Measurements from ENCODE around the gene ADGRE1. TPM values are rescaled to one million over a fixed set of nuclear protein-coding genes. Genes with fewer than 3 reads are reported as not detected.

The ADGRE1 gene
- total and polyA plus RNA-seq, 2 of the 4 experiments (the other 2 are of a cell fraction) = not detected

DNA sequence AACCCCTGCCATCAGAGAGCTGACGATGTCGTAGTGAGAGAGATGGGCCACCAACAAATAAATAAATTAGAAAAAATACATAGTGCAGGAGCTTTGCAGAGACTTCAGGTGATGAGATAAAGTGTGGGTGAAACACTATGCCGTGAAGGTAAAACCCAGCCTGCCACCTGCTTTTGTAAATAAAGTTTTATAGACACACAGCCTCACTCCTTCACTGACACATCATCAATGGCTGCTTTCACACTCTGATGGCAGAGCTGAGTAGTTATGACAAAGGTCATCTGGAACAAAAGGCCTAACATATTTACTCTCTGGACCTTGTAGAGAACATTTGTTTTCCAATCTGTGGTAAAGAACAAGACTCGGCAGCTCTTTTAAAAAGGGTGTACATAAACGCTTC is 88.8 kb downstream of the ADGRE1 start:
- no peak overlapping the region for H3K56ac ChIP-seq (ENCODE audit: extremely low read depth, insufficient read depth, low read length)
- CTCF ChIA-PET = no interaction called here
- WGBS, 2 experiments (ENCODE audit: extremely low coverage in 2 of 2, insufficient read length in 1 of 2) = no CpG with 5 or more reads among the region's 5 CpGs
- no peak overlapping the region for H2AK9ac ChIP-seq (replicated peaks; ENCODE audit: low read depth, low read length, poor library complexity)
- H3K9me1 ChIP-seq (ENCODE audit: insufficient read depth, low read length) = no peaks in the 10 kb centered on the region
- H2BK15ac ChIP-seq (ENCODE audit: low read depth, low read length) = no peak overlapping the region
- no peak overlapping the region for H2BK5ac ChIP-seq (ENCODE audit: low read depth, low read length, poor library complexity, severe bottlenecking)
- no peak for TF ChIP-seq FOS (IDR thresholded peaks at IDR 0.05; ENCODE audit: low read depth, low read length)
- TF ChIP-seq, protein P1, sequence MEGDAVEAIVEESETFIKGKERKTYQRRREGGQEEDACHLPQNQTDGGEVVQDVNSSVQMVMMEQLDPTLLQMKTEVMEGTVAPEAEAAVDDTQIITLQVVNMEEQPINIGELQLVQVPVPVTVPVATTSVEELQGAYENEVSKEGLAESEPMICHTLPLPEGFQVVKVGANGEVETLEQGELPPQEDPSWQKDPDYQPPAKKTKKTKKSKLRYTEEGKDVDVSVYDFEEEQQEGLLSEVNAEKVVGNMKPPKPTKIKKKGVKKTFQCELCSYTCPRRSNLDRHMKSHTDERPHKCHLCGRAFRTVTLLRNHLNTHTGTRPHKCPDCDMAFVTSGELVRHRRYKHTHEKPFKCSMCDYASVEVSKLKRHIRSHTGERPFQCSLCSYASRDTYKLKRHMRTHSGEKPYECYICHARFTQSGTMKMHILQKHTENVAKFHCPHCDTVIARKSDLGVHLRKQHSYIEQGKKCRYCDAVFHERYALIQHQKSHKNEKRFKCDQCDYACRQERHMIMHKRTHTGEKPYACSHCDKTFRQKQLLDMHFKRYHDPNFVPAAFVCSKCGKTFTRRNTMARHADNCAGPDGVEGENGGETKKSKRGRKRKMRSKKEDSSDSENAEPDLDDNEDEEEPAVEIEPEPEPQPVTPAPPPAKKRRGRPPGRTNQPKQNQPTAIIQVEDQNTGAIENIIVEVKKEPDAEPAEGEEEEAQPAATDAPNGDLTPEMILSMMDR (conservative IDR thresholded peaks at IDR 0.05; ENCODE audit: low read depth, low read length) = no peak
- no peak for TF ChIP-seq MXI1 (IDR thresholded peaks at IDR 0.05; ENCODE audit: borderline replicate concordance, low read depth, low read length)
- no peak for TF ChIP-seq MAZ (IDR thresholded peaks at IDR 0.05; ENCODE audit: borderline replicate concordance, low read depth, low read length)
- no peak for TF ChIP-seq RCOR1 (IDR thresholded peaks at IDR 0.05; ENCODE audit: insufficient replicate concordance, low read length)
- no peak for TF ChIP-seq RFX5 (IDR thresholded peaks at IDR 0.05; ENCODE audit: low read depth, low read length)
- TF ChIP-seq MAFK (IDR thresholded peaks at IDR 0.05; ENCODE audit: low read depth, low read length) = no peak
- no peak for TF ChIP-seq CHD1 (IDR thresholded peaks at IDR 0.05; ENCODE audit: low read depth, low read length)
- TF ChIP-seq CEBPB (IDR thresholded peaks at IDR 0.05; ENCODE audit: low read depth, low read length) = no peak
- no peak for TF ChIP-seq BHLHE40 (IDR thresholded peaks at IDR 0.05; ENCODE audit: low read depth, low read length)
- TF ChIP-seq, protein P2, sequence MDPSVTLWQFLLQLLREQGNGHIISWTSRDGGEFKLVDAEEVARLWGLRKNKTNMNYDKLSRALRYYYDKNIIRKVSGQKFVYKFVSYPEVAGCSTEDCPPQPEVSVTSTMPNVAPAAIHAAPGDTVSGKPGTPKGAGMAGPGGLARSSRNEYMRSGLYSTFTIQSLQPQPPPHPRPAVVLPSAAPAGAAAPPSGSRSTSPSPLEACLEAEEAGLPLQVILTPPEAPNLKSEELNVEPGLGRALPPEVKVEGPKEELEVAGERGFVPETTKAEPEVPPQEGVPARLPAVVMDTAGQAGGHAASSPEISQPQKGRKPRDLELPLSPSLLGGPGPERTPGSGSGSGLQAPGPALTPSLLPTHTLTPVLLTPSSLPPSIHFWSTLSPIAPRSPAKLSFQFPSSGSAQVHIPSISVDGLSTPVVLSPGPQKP (IDR thresholded peaks at IDR 0.05; ENCODE audit: borderline replicate concordance, low read depth, low read length) = no peak
- TF ChIP-seq POLR2A (IDR thresholded peaks at IDR 0.05; ENCODE audit: low read depth, low read length) = no peak
- TF ChIP-seq, protein P3, sequence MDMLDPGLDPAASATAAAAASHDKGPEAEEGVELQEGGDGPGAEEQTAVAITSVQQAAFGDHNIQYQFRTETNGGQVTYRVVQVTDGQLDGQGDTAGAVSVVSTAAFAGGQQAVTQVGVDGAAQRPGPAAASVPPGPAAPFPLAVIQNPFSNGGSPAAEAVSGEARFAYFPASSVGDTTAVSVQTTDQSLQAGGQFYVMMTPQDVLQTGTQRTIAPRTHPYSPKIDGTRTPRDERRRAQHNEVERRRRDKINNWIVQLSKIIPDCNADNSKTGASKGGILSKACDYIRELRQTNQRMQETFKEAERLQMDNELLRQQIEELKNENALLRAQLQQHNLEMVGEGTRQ (IDR thresholded peaks at IDR 0.05; ENCODE audit: low read depth, low read length) = no peak
- no peak for TF ChIP-seq NFE2L2 (IDR thresholded peaks at IDR 0.05; ENCODE audit: low read depth, low read length)
- no peak for TF ChIP-seq SMC3 (IDR thresholded peaks at IDR 0.05; ENCODE audit: low read depth, low read length)
- TF ChIP-seq RAD21 (IDR thresholded peaks at IDR 0.05; ENCODE audit: low read length) = no peak
- dilution Hi-C loops (cut with HindIII; ENCODE audit: low sequenced_read_pairs, unreplicated experiment) = no loop called here
- H2BK20ac ChIP-seq (ENCODE audit: low read depth, low read length) = no peak overlapping the region
- H3K79me1 ChIP-seq (ENCODE audit: low read depth in 1 of 2, low read length in 2 of 2) = no peaks in the 10 kb centered on the region
- H3K27me3 ChIP-seq (ENCODE audit: control insufficient read depth, insufficient read depth, low read length) = no peaks in the 10 kb centered on the region
- H3K4me1 ChIP-seq (ENCODE audit: control insufficient read depth, insufficient read depth, low read length) = no peaks in the 10 kb centered on the region
- POLR2A ChIA-PET (ENCODE audit: unreplicated experiment) = no interaction called here
- H3K23ac ChIP-seq (ENCODE audit: low read depth, low read length) = no peak overlapping the region
- BruUV-seq (replicated peaks) = no TSS peak
- in situ Hi-C loops (cut with MboI; ENCODE audit: low sequenced_read_pairs) = no loop called here
- H3K4ac ChIP-seq (ENCODE audit: low read depth, low read length) = no peak overlapping the region
- H4K20me1 ChIP-seq (ENCODE audit: insufficient read depth, low read length) = no peaks in the 10 kb centered on the region
- H3K18ac ChIP-seq (ENCODE audit: low read depth, low read length) = no peak overlapping the region
- ATAC-seq (ENCODE audit: low read depth) = no peak
- no peak overlapping the region for H3K4me2 ChIP-seq (ENCODE audit: low read depth, low read length)
- H4K5ac ChIP-seq (ENCODE audit: low read depth, low read length) = no peak overlapping the region
- H3K36me3 ChIP-seq (ENCODE audit: control insufficient read depth, insufficient read depth, low read length) = no peaks in the 10 kb centered on the region
- no peak for DNase-seq
- no peak overlapping the region for H3K4me3 ChIP-seq (ENCODE audit: insufficient read depth, low read depth, low read length)
- H4K91ac ChIP-seq (ENCODE audit: insufficient read depth, low read depth, low read length) = no peak overlapping the region
- peaks cover 11% of the 10 kb centered on the region for H3K9me3 ChIP-seq (ENCODE audit: control insufficient read depth, insufficient read depth, low read length)
- H2AK5ac ChIP-seq (ENCODE audit: low read depth, low read length) = no peak overlapping the region
- H3K27ac ChIP-seq (ENCODE audit: insufficient read depth, low read length) = no peak overlapping the region
- no peak overlapping the region for H2BK120ac ChIP-seq (ENCODE audit: low read depth, low read length)
- no peak overlapping the region for H3K14ac ChIP-seq (replicated peaks; ENCODE audit: low read depth, low read length)
- intact Hi-C loops (cut with micrococcal nuclease) = no loop called here
- no peak overlapping the region for H4K8ac ChIP-seq (ENCODE audit: low read depth in 2 of 2, low read length in 2 of 2)
- no peak overlapping the region for H3K9ac ChIP-seq (ENCODE audit: low read depth, low read length)
- no peak overlapping the region for H2AFZ ChIP-seq (replicated peaks; ENCODE audit: low read length, poor library complexity)
